Epithelial cell of proximal tubule (primary cell): ENCODE measurements around the gene ADPRM. TPM values are rescaled to one million over a fixed set of nuclear protein-coding genes. Genes with fewer than 3 reads are reported as not detected.

Experiments
- DNase-seq: peaks from one replicate; pipeline ENCODE4 v3.0.0-alpha.2; 2011; ENCODE audit warnings: low read depth
- H3K4me3 ChIP-seq: 2 replicates; pipeline ENCODE4 v1.5.1; 2011; ENCODE audit warnings: low read depth, mild to moderate bottlenecking, low read length
- CTCF ChIP-seq: conservative IDR thresholded peaks from 2 replicates; pipeline ENCODE4 v1.5.1; 2012; ENCODE audit warnings: low read depth, mild to moderate bottlenecking, low read length
- total RNA-seq: library from RNA; depleted of rRNA; stranded (reverse); fragments of >200 nt; gene quantifications from 2 replicates; pipeline ENCODE4 v1.2.3, GENCODE V29; 2015

The ADPRM gene
- total RNA-seq, 1 donor from 2014 or later = 9.4 TPM

GRCh38 chr17:10653987-10654386 is 43.4 kb upstream of the ADPRM start:
- H3K4me3 ChIP-seq = no peak overlapping the region
- DNase-seq = no peak
- TF ChIP-seq CTCF = no peak

- no peak for TF ChIP-seq CTCF
- no peak within 1 kb of the TSS for H3K4me3 ChIP-seq
- no peak for DNase-seq
Measured at GRCh38 chr17:10657148-10657547, 40.2 kb upstream of the ADPRM start, which contains the start of gene MYH3. Gene MYH3, minus strand, starts transcription at chr17:10657309. Its CDS starts 2,245 bp downstream, at chr17:10655064.

GRCh38 chr17:10657879-10658278 is 39.5 kb upstream of the ADPRM start:
- no peak for DNase-seq
- no peak overlapping the region for H3K4me3 ChIP-seq
- no peak for TF ChIP-seq CTCF

- H3K4me3 ChIP-seq = no peak overlapping the region
- TF ChIP-seq CTCF = no peak
- DNase-seq = no peak
Measured at GRCh38 chr17:10661437-10661836, 36.0 kb upstream of the ADPRM start.

- TF ChIP-seq CTCF = no peak
- no peak overlapping the region for H3K4me3 ChIP-seq
- DNase-seq = no peak
Measured at GRCh38 chr17:10663231-10663630, 34.2 kb upstream of the ADPRM start.

- DNase-seq = no peak
- no peak overlapping the region for H3K4me3 ChIP-seq
- no peak for TF ChIP-seq CTCF
Measured at GRCh38 chr17:10664571-10664970, 32.8 kb upstream of the ADPRM start.

GRCh38 chr17:10666906-10667305 is 30.5 kb upstream of the ADPRM start:
- H3K4me3 ChIP-seq = no peak overlapping the region
- TF ChIP-seq CTCF = no peak
- no peak for DNase-seq
